ENCODE results near the gene FOXF1. TPM values are rescaled to one million over a fixed set of nuclear protein-coding genes. Genes with fewer than 3 reads are reported as not detected.

Gene FOXF1
- total and polyA plus RNA-seq, 2 of the 13 experiments (the other 11 are each of a cell fraction or from before 2014, with no cell fraction given) = not detected

DNA sequence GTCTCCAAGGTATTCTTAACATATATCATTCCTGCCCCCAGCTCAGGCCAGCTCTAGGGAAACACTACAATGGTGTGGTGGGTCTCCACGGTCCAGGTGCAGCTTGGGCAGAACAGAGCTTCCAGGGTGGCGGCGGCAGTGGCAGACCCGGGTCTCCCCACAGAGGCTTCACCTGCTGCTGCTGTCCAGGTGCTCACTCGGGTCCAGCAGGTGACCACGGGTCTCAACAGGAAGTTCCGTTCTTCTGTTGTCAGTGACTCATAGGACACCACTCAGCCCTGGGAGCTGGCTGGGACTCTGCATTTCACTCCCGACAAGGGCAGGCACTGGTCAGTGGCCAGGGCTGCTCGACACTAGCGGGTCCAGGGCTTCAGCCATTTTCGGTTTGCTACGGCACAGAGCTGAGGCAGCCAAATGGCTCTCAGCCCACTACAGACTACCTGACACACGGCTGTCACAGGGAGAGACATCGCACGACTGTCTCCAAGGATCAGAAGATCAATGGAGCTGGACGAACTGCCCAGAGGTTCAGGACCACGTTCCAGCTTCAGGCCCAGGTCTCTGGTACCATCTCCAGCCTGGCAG, 28.0 kb downstream of the FOXF1 start:
- in situ Hi-C loops (cut with HindIII; ENCODE audit: extremely low pct_ligation_motif_present, low pct_unique_long_range_greater_than_20kb) = no loop called here
- intact Hi-C loops (cut with micrococcal nuclease; ENCODE audit: unreplicated experiment) = no loop called here
- TF ChIP-seq, protein P1, sequence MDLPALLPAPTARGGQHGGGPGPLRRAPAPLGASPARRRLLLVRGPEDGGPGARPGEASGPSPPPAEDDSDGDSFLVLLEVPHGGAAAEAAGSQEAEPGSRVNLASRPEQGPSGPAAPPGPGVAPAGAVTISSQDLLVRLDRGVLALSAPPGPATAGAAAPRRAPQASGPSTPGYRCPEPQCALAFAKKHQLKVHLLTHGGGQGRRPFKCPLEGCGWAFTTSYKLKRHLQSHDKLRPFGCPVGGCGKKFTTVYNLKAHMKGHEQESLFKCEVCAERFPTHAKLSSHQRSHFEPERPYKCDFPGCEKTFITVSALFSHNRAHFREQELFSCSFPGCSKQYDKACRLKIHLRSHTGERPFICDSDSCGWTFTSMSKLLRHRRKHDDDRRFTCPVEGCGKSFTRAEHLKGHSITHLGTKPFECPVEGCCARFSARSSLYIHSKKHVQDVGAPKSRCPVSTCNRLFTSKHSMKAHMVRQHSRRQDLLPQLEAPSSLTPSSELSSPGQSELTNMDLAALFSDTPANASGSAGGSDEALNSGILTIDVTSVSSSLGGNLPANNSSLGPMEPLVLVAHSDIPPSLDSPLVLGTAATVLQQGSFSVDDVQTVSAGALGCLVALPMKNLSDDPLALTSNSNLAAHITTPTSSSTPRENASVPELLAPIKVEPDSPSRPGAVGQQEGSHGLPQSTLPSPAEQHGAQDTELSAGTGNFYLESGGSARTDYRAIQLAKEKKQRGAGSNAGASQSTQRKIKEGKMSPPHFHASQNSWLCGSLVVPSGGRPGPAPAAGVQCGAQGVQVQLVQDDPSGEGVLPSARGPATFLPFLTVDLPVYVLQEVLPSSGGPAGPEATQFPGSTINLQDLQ (CRISPR knock-in tag; IDR thresholded peaks at IDR 0.05) = no peak
- TF ChIP-seq ZSCAN22 (CRISPR knock-in tag; IDR thresholded peaks at IDR 0.05) (no peak), SOX6 (IDR thresholded peaks at IDR 0.05) (no peak), SOX6 (CRISPR knock-in tag; IDR thresholded peaks at IDR 0.05) (no peak), ZNF382 (CRISPR knock-in tag; IDR thresholded peaks at IDR 0.05; ENCODE audit: borderline replicate concordance) (no peak), POLR2A (IDR thresholded peaks at IDR 0.05; ENCODE audit: insufficient read depth in 1 of 2, low read depth in 2 of 2, low read length in 2 of 2) (no peak)
- TF ChIP-seq, protein P2, sequence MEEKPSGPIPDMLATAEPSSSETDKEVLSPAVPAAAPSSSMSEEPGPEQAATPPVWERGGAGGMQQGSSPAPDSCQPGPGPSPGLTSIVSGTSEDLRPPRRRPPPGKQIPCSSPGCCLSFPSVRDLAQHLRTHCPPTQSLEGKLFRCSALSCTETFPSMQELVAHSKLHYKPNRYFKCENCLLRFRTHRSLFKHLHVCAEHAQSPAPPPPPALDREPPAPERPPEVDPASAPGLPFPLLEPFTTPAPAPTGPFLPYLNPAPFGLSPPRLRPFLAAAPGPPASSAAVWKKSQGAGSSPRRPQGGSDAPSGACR (CRISPR knock-in tag; IDR thresholded peaks at IDR 0.05) = no peak
- H3K4me3 ChIP-seq (replicated peaks in 1 of 3; ENCODE audit: insufficient read depth in 1 of 3, low read depth in 2 of 3, low read length in 3 of 3) = no peak overlapping the region
- ATAC-seq = no peak
- H3K4me2 ChIP-seq (ENCODE audit: low read depth, low read length) = no peak overlapping the region
- H3K27me3 ChIP-seq (ENCODE audit: control insufficient read depth in 1 of 2, insufficient read depth in 2 of 2, low read length in 2 of 2) = no peaks in the 10 kb centered on the region
- H3K79me2 ChIP-seq (ENCODE audit: insufficient read depth, low read length) = no peaks in the 10 kb centered on the region
- ChIA-PET POLR2A (no interaction called here), CTCF (ENCODE audit: low intra/inter-chr PET ratio, low total read pairs) (no interaction called here)
- H3K4me1 ChIP-seq (ENCODE audit: insufficient read depth, low read length) = no peaks in the 10 kb centered on the region
- no peak overlapping the region for H3K27ac ChIP-seq (ENCODE audit: extremely low read length, insufficient read depth, low read length)
- no peak for DNase-seq (ENCODE audit: low spot score)
- H3K36me3 ChIP-seq (replicated peaks in 1 of 2; ENCODE audit: control insufficient read depth in 1 of 2, insufficient read depth in 2 of 2, low read length in 2 of 2) = peaks cover 18 to 59% of the 10 kb centered on the region in 2 experiments
- no peak overlapping the region for H2AFZ ChIP-seq (ENCODE audit: low read length)
- FAIRE-seq = no peak
- H3K9ac ChIP-seq (ENCODE audit: insufficient read depth, low read depth, low read length) = no peak overlapping the region
- no peaks in the 10 kb centered on the region for H4K20me1 ChIP-seq (ENCODE audit: insufficient read depth, low read length)
- BruUV-seq (replicated peaks) = no TSS peak
- no peaks in the 10 kb centered on the region for H3K9me3 ChIP-seq (ENCODE audit: low read length)
- 98% methylated on average over 9 of the region's 17 CpGs for WGBS (ENCODE audit: low lambda C conversion rate)

Measured in HepG2 (cell line).